ENCODE data around the gene LCN6.
"Not testable (repeated sequence)": the region's sequence is repeated elsewhere in the genome, so short reads cannot be mapped to it uniquely, and the experiment has no call there.

LCN6 gene

GRCh38 chr9:136748201-136748600, at the start of gene LCN6:
Gene LCN6, minus strand, starts transcription at chr9:136748525. Its CDS starts 42 bp downstream, at chr9:136748483.
- no peak for DNase-seq (ENCODE audit: low read depth, low spot score)

GRCh38 chr9:136796775-136797347, 48.5 kb upstream of the LCN6 start:
- DNase-seq (ENCODE audit: low read depth, low spot score), result not testable (repeated sequence)

- DNase-seq (ENCODE audit: low read depth, low spot score), result no peak
These were observed 48.0 kb upstream of the LCN6 start, which contains the start of gene CCDC183 for GRCh38 chr9:136796238-136796774. Gene CCDC183, plus strand, starts transcription at chr9:136796338. Its CDS starts 60 bp downstream, at chr9:136796398.

GRCh38 chr9:136795000-136795348, 46.6 kb upstream of the LCN6 start:
- DNase-seq (ENCODE audit: low read depth, low spot score), result no peak

GRCh38 chr9:136794281-136794999, 46.1 kb upstream of the LCN6 start:
- no peak for DNase-seq (ENCODE audit: low read depth, low spot score)

- no peak for DNase-seq (ENCODE audit: low read depth, low spot score)
These were observed 45.0 kb upstream of the LCN6 start for GRCh38 chr9:136793086-136793946.

- DNase-seq (ENCODE audit: low read depth, low spot score), result no peak
These were observed 44.2 kb upstream of the LCN6 start for GRCh38 chr9:136792321-136793085.

- peak; percentile 72 for DNase-seq (ENCODE audit: low read depth, low spot score)
These were observed 43.4 kb upstream of the LCN6 start for GRCh38 chr9:136791516-136792276.

GRCh38 chr9:136790640-136791515, 42.6 kb upstream of the LCN6 start, which contains the start of gene TMEM141:
Gene TMEM141, plus strand, starts transcription at chr9:136791344. Its CDS starts 27 bp downstream, at chr9:136791371.
- DNase-seq (ENCODE audit: low read depth, low spot score), result peak; percentile 82

GRCh38 chr9:136789523-136789937, 41.2 kb upstream of the LCN6 start:
- no peak for DNase-seq (ENCODE audit: low read depth, low spot score)

- DNase-seq (ENCODE audit: low read depth, low spot score), result not testable (repeated sequence)
These were observed 40.6 kb upstream of the LCN6 start for GRCh38 chr9:136788644-136789522.

- no peak for DNase-seq (ENCODE audit: low read depth, low spot score)
These were observed 39.5 kb upstream of the LCN6 start for GRCh38 chr9:136787690-136788400.

- not testable (repeated sequence) for DNase-seq (ENCODE audit: low read depth, low spot score)
These were observed 38.7 kb upstream of the LCN6 start for GRCh38 chr9:136786983-136787382.

- no peak for DNase-seq (ENCODE audit: low read depth, low spot score)
These were observed 38.1 kb upstream of the LCN6 start for GRCh38 chr9:136786451-136786850.

GRCh38 chr9:136785565-136786355, 37.4 kb upstream of the LCN6 start:
- DNase-seq (ENCODE audit: low read depth, low spot score), result not testable (repeated sequence)

GRCh38 chr9:136784997-136785361, 36.7 kb upstream of the LCN6 start:
- DNase-seq (ENCODE audit: low read depth, low spot score), result no peak

All from iPS DF 19.7 (cell line).